Hematopoietic multipotent progenitor cell (in vitro differentiated cells): Measurements from ENCODE around the gene SPATA25. TPM values are rescaled to one million over a fixed set of nuclear protein-coding genes. Genes with fewer than 3 reads are reported as not detected.
"Not testable (repeated sequence)": the region's sequence is repeated elsewhere in the genome, so short reads cannot be mapped to it uniquely, and the experiment has no call there.

Source experiments
- DNase-seq, 3 donors: peaks; one replicate each; pipeline ENCODE4 v3.0.0-alpha.2; 2011 to 2015; ENCODE audit warnings: low read depth in 2 of 3, low spot score in 2 of 3
- total RNA-seq: library from RNA; depleted of rRNA; stranded (reverse); fragments of >200 nt; gene quantifications from one replicate; pipeline ENCODE4 v1.2.3, GENCODE V29; 2012

Gene SPATA25
- total RNA-seq, 1 donor = 5.9 TPM

- DNase-seq = no peak
These were observed 9.3 kb upstream of the SPATA25 start for GRCh38 chr20:45896641-45897161.

GRCh38 chr20:45894797-45895196, 7.4 kb upstream of the SPATA25 start:
- no peak for DNase-seq

GRCh38 chr20:45893831-45894230, 6.4 kb upstream of the SPATA25 start:
- DNase-seq = no peak

- DNase-seq = no peak
These were observed 5.5 kb upstream of the SPATA25 start for GRCh38 chr20:45892828-45893500.

- DNase-seq = no peak
These were observed 4.8 kb upstream of the SPATA25 start for GRCh38 chr20:45892049-45892825.

- peak; percentile 63 to 82 (median 79) for DNase-seq
These were observed 3.9 kb upstream of the SPATA25 start, which contains the start of the genes CTSA and NEURL2 for GRCh38 chr20:45890985-45891983. Gene CTSA, plus strand, starts transcription at chr20:45891335. Its CDS starts 234 bp downstream, at chr20:45891569. Gene NEURL2, minus strand, starts transcription at chr20:45891208. Its CDS starts 217 bp downstream, at chr20:45890991.

GRCh38 chr20:45890077-45890984, 2.9 kb upstream of the SPATA25 start:
- peak in 2 of 3 donors; percentile 71 to 76 for DNase-seq

GRCh38 chr20:45888681-45889080, 1.3 kb upstream of the SPATA25 start:
- DNase-seq = no peak

GRCh38 chr20:45886590-45887345, 654 bp downstream of the SPATA25 start:
- no peak for DNase-seq

- DNase-seq = no peak
These were observed 4.3 kb downstream of the SPATA25 start for GRCh38 chr20:45883100-45883469.

GRCh38 chr20:45882469-45883099, 4.8 kb downstream of the SPATA25 start:
- DNase-seq = no peak

GRCh38 chr20:45880988-45881788, 6.2 kb downstream of the SPATA25 start, which contains the start of gene ZSWIM1:
Gene ZSWIM1, plus strand, starts transcription at chr20:45881227. Its CDS starts 1,366 bp downstream, at chr20:45882593.
- peak; percentile 91 to 99 (median 99) for DNase-seq

- no peak for DNase-seq
These were observed 9.2 kb downstream of the SPATA25 start for GRCh38 chr20:45878076-45878761.

GRCh38 chr20:45874576-45874975, 12.8 kb downstream of the SPATA25 start:
- no peak for DNase-seq

- DNase-seq = not testable (repeated sequence)
These were observed 13.3 kb downstream of the SPATA25 start for GRCh38 chr20:45874104-45874481.

- no peak for DNase-seq
These were observed 13.9 kb downstream of the SPATA25 start for GRCh38 chr20:45873409-45874103.
